Inferior parietal cortex (tissue), 1 donor: ENCODE results near the gene TPM1.
"Not testable (repeated sequence)": the region's sequence is repeated elsewhere in the genome, so short reads cannot be mapped to it uniquely, and the experiment has no call there.

Experiments used
- DNase-seq: peaks from one replicate; pipeline ENCODE4 v3.0.0-alpha.2; 2016; ENCODE audit errors: extremely low spot score

TPM1 gene

GRCh38 chr15:63094495-63094931 lies 52.0 kb downstream of the TPM1 start:
- no peak for DNase-seq

- DNase-seq = no peak
Measured at GRCh38 chr15:63096178-63096577, 53.6 kb downstream of the TPM1 start.

- DNase-seq = not testable (repeated sequence)
Measured at GRCh38 chr15:63098901-63099300, 56.4 kb downstream of the TPM1 start.

GRCh38 chr15:63099581-63099980 lies 57.0 kb downstream of the TPM1 start:
- DNase-seq = not testable (repeated sequence)

- DNase-seq = no peak
Measured at GRCh38 chr15:63103416-63103815, 60.9 kb downstream of the TPM1 start.

- DNase-seq = no peak
Measured at GRCh38 chr15:63104727-63105126, 62.2 kb downstream of the TPM1 start.

- not testable (repeated sequence) for DNase-seq
Measured at GRCh38 chr15:63105354-63105753, 62.8 kb downstream of the TPM1 start.

- no peak for DNase-seq
Measured at GRCh38 chr15:63107895-63108546, 65.5 kb downstream of the TPM1 start.

- no peak for DNase-seq
Measured at GRCh38 chr15:63109498-63109897, 67.0 kb downstream of the TPM1 start.

- no peak for DNase-seq
Measured at GRCh38 chr15:63109920-63110319, 67.4 kb downstream of the TPM1 start.

- DNase-seq = no peak
Measured at GRCh38 chr15:63110428-63111026, 68.0 kb downstream of the TPM1 start.

GRCh38 chr15:63111481-63111880 lies 68.9 kb downstream of the TPM1 start:
- no peak for DNase-seq

- DNase-seq = no peak
Measured at GRCh38 chr15:63112871-63113270, 70.3 kb downstream of the TPM1 start.

- no peak for DNase-seq
Measured at GRCh38 chr15:63114465-63114864, 71.9 kb downstream of the TPM1 start.
